Measurements from ENCODE around the gene RPH3AL. TPM values are rescaled to one million over a fixed set of nuclear protein-coding genes. Genes with fewer than 3 reads are reported as not detected.

The RPH3AL gene
- total and polyA plus RNA-seq, 4 experiments from 2014 or later = 1.7 to 5.9 (median 4.0) TPM

GRCh38 chr17:181245-182049, 171.2 kb downstream of the RPH3AL start, which contains the start of gene DOC2B:
Gene DOC2B, minus strand, starts transcription at chr17:181650. Its CDS starts 171 bp downstream, at chr17:181479.
- no peaks in the 10 kb centered on the region for H3K36me3 ChIP-seq (ENCODE audit: insufficient read depth, low read length)
- no peak for DNase-seq
- POLR2A ChIA-PET (ENCODE audit: partially characterized antibody) = no interaction called here

GRCh38 chr17:180381-181244, 172.0 kb downstream of the RPH3AL start:
- ChIA-PET POLR2A (ENCODE audit: partially characterized antibody) (no interaction called here), CTCF (ENCODE audit: partially characterized antibody) (no interaction called here)
- Mint-ChIP-seq H3K9me3 (peaks cover 0 to 5% (median 0%) of the 10 kb centered on the region in 8 donors), H3K4me1 (peaks cover under 1 to 16% (median 12%) of the 10 kb centered on the region in 4 donors), H3K36me3 (no peaks in the 10 kb centered on the region), H3K4me3 (no peak overlapping the region), H3K27me3 (peaks cover 15 to 45% of the 10 kb centered on the region in 2 donors), H3K27ac (no peak overlapping the region)
- H3K4me1 ChIP-seq (ENCODE audit: insufficient read depth, low read length) = peaks cover 6% of the 10 kb centered on the region
- no peak for DNase-seq
- H3K27ac ChIP-seq (ENCODE audit: low read depth, low read length) = no peak overlapping the region
- intact Hi-C loops (cut with micrococcal nuclease) = no loop called here
- peaks cover 9% of the 10 kb centered on the region for H3K27me3 ChIP-seq (ENCODE audit: insufficient read depth, low read length)
- H3K36me3 ChIP-seq (ENCODE audit: insufficient read depth, low read length) = no peaks in the 10 kb centered on the region
- H3K4me3 ChIP-seq (ENCODE audit: low read length in 2 of 2) = no peak overlapping the region
- H3K9me3 ChIP-seq (ENCODE audit: control insufficient read depth in 1 of 2, low read length in 2 of 2) = no peaks in the 10 kb centered on the region

More at GRCh38 chr17:181245-182049, 171.2 kb downstream of the RPH3AL start, which contains the start of gene DOC2B:
- Mint-ChIP-seq H3K27me3 (peaks cover 15 to 52% of the 10 kb centered on the region in 2 donors), H3K4me1 (peaks cover 6 to 22% (median 19%) of the 10 kb centered on the region in 4 donors), H3K9me3 (peaks cover 0 to 5% (median 0%) of the 10 kb centered on the region in 8 donors), H3K36me3 (no peaks in the 10 kb centered on the region), H3K4me3 (peak within 1 kb of the TSS; percentile 64 to 84 (median 72)), H3K27ac (no peak within 1 kb of the TSS)
- no peaks in the 10 kb centered on the region for H3K9me3 ChIP-seq (ENCODE audit: control insufficient read depth in 1 of 2, low read length in 2 of 2)
- no peak within 1 kb of the TSS for H3K27ac ChIP-seq (ENCODE audit: low read depth, low read length)
- peaks cover 7% of the 10 kb centered on the region for H3K4me1 ChIP-seq (ENCODE audit: insufficient read depth, low read length)
- CTCF ChIA-PET (ENCODE audit: partially characterized antibody) = no interaction called here
- peaks cover 9% of the 10 kb centered on the region for H3K27me3 ChIP-seq (ENCODE audit: insufficient read depth, low read length)
- intact Hi-C loops (cut with micrococcal nuclease) = no loop called here
- H3K4me3 ChIP-seq (ENCODE audit: low read length in 2 of 2) = no peak within 1 kb of the TSS

- H3K9me3 ChIP-seq (ENCODE audit: control insufficient read depth in 1 of 2, low read length in 2 of 2) = no peaks in the 10 kb centered on the region
- no peaks in the 10 kb centered on the region for H3K36me3 Mint-ChIP-seq
- POLR2A ChIA-PET (ENCODE audit: partially characterized antibody) = no interaction called here
- no peak for DNase-seq
- CTCF ChIA-PET (ENCODE audit: partially characterized antibody) = no interaction called here
- no peaks in the 10 kb centered on the region for H3K36me3 ChIP-seq (ENCODE audit: insufficient read depth, low read length)
- peaks cover 9% of the 10 kb centered on the region for H3K27me3 ChIP-seq (ENCODE audit: insufficient read depth, low read length)
- intact Hi-C loops (cut with micrococcal nuclease) = no loop called here
- no peak overlapping the region for H3K4me3 ChIP-seq (ENCODE audit: low read length in 2 of 2)
- peak overlapping the region in 1 of 8 donors; percentile 63 for H3K4me3 Mint-ChIP-seq
- peaks cover 15 to 38% of the 10 kb centered on the region in 2 donors for H3K27me3 Mint-ChIP-seq
- peaks cover 0 to 13% (median 7%) of the 10 kb centered on the region in 4 donors for H3K4me1 Mint-ChIP-seq
- H3K9me3 Mint-ChIP-seq = peaks cover 0 to 5% (median 0%) of the 10 kb centered on the region in 8 donors
- no peak overlapping the region for H3K27ac Mint-ChIP-seq
- no peaks in the 10 kb centered on the region for H3K4me1 ChIP-seq (ENCODE audit: insufficient read depth, low read length)
- H3K27ac ChIP-seq (ENCODE audit: low read depth, low read length) = no peak overlapping the region
These were observed 172.7 kb downstream of the RPH3AL start for GRCh38 chr17:179781-180380.

GRCh38 chr17:179066-179432, 173.6 kb downstream of the RPH3AL start:
- Mint-ChIP-seq H3K4me3 (no peak overlapping the region), H3K9me3 (peaks cover 0 to 5% (median 0%) of the 10 kb centered on the region in 8 donors), H3K36me3 (no peaks in the 10 kb centered on the region), H3K27ac (no peak overlapping the region), H3K27me3 (peaks cover 15 to 35% of the 10 kb centered on the region in 2 donors), H3K4me1 (peaks cover 0 to 7% (median 6%) of the 10 kb centered on the region in 4 donors)
- CTCF ChIA-PET (ENCODE audit: partially characterized antibody) = interaction anchor here (0.6 kb wide), 1 partner anchor 524 kb away, joined by 3 read pairs; no protein-coding TSS in a partner anchor
- Histone ChIP-seq H3K36me3 (ENCODE audit: insufficient read depth, low read length) (no peaks in the 10 kb centered on the region), H3K4me1 (ENCODE audit: insufficient read depth, low read length) (no peaks in the 10 kb centered on the region), H3K27me3 (ENCODE audit: insufficient read depth, low read length) (peaks cover 9% of the 10 kb centered on the region), H3K9me3 (ENCODE audit: control insufficient read depth in 1 of 2, low read length in 2 of 2) (no peaks in the 10 kb centered on the region), H3K4me3 (ENCODE audit: low read length in 2 of 2) (no peak overlapping the region), H3K27ac (ENCODE audit: low read depth, low read length) (no peak overlapping the region)
- no peak for DNase-seq
- intact Hi-C loops (cut with micrococcal nuclease) = no loop called here
- POLR2A ChIA-PET (ENCODE audit: partially characterized antibody) = no interaction called here

GRCh38 chr17:178292-179065, 174.1 kb downstream of the RPH3AL start:
- ChIA-PET POLR2A (ENCODE audit: partially characterized antibody) (no interaction called here), CTCF (ENCODE audit: partially characterized antibody) (interaction anchor here (0.6 kb wide), 1 partner anchor 525 kb away, joined by 3 read pairs; no protein-coding TSS in a partner anchor)
- Mint-ChIP-seq H3K9me3 (peaks cover 0 to 5% (median 0%) of the 10 kb centered on the region in 8 donors), H3K4me3 (peak overlapping the region in 1 of 8 donors; percentile 3), H3K4me1 (peaks cover 0 to 7% (median 6%) of the 10 kb centered on the region in 4 donors), H3K36me3 (no peaks in the 10 kb centered on the region), H3K27me3 (peaks cover 12 to 37% of the 10 kb centered on the region in 2 donors), H3K27ac (no peak overlapping the region)
- H3K9me3 ChIP-seq (ENCODE audit: control insufficient read depth in 1 of 2, low read length in 2 of 2) = no peaks in the 10 kb centered on the region
- intact Hi-C loops (cut with micrococcal nuclease) = no loop called here
- H3K27ac ChIP-seq (ENCODE audit: low read depth, low read length) = no peak overlapping the region
- no peak overlapping the region for H3K4me3 ChIP-seq (ENCODE audit: low read length in 2 of 2)
- H3K27me3 ChIP-seq (ENCODE audit: insufficient read depth, low read length) = peaks cover 9% of the 10 kb centered on the region
- no peaks in the 10 kb centered on the region for H3K36me3 ChIP-seq (ENCODE audit: insufficient read depth, low read length)
- H3K4me1 ChIP-seq (ENCODE audit: insufficient read depth, low read length) = no peaks in the 10 kb centered on the region
- DNase-seq = no peak

GRCh38 chr17:177762-178161, 174.8 kb downstream of the RPH3AL start:
- intact Hi-C loops (cut with micrococcal nuclease) = no loop called here
- peaks cover 0 to 7% (median 6%) of the 10 kb centered on the region in 4 donors for H3K4me1 Mint-ChIP-seq

More at GRCh38 chr17:177762-178161, 174.8 kb downstream of the RPH3AL start:
- Histone ChIP-seq H3K27me3 (ENCODE audit: insufficient read depth, low read length) (peaks cover 9% of the 10 kb centered on the region), H3K36me3 (ENCODE audit: insufficient read depth, low read length) (no peaks in the 10 kb centered on the region), H3K9me3 (ENCODE audit: control insufficient read depth in 1 of 2, low read length in 2 of 2) (no peaks in the 10 kb centered on the region), H3K4me3 (ENCODE audit: low read length in 2 of 2) (no peak overlapping the region), H3K27ac (ENCODE audit: low read depth, low read length) (no peak overlapping the region), H3K4me1 (ENCODE audit: insufficient read depth, low read length) (no peaks in the 10 kb centered on the region)
- ChIA-PET CTCF (ENCODE audit: partially characterized antibody) (no interaction called here), POLR2A (ENCODE audit: partially characterized antibody) (no interaction called here)
- Mint-ChIP-seq H3K27me3 (peaks cover 9 to 35% of the 10 kb centered on the region in 2 donors), H3K36me3 (no peaks in the 10 kb centered on the region), H3K4me3 (no peak overlapping the region), H3K27ac (no peak overlapping the region), H3K9me3 (peaks cover 0 to 4% (median 0%) of the 10 kb centered on the region in 8 donors)
- DNase-seq = no peak

All from CD4-positive, alpha-beta memory T cell (primary cell).